Gastroesophageal sphincter (tissue), 4 donors: ENCODE measurements around the gene CIAO2B. TPM values are rescaled to one million over a fixed set of nuclear protein-coding genes. Genes with fewer than 3 reads are reported as not detected.

Experiments
- ATAC-seq: fragments of 150-250 bp; one replicate; pipeline ENCODE4 v1.9.1; 2016; ENCODE audit warnings: mild to moderate bottlenecking, moderate library complexity
- H3K27ac ChIP-seq, 4 donors: fragments of 200-600 bp; sonication (generic) in 3 of 4; 1 replicate in 3 of 4; 2 replicates in 1 of 4; pipeline ENCODE4 v1.5.1; 2016 to 2019
- H3K27me3 ChIP-seq: fragments of 200-600 bp; sonication (generic); one replicate; pipeline ENCODE4 v1.5.1; 2019
- H3K36me3 ChIP-seq, 2 donors: fragments of 200-600 bp; sonication (generic); one replicate each; pipeline ENCODE4 v1.5.1; 2019; ENCODE audit warnings: control low read depth in 1 of 2
- H3K4me1 ChIP-seq, 3 donors: fragments of 200-600 bp; sonication (generic); 1 replicate in 2 of 3; 2 replicates in 1 of 3; pipeline ENCODE4 v1.5.1; 2016 to 2019; ENCODE audit warnings: control low read depth in 2 of 3
- H3K4me3 ChIP-seq, 2 donors: fragments of 200-600 bp; sonication (generic); one replicate each; pipeline ENCODE4 v1.5.1; 2019; ENCODE audit warnings: mild to moderate bottlenecking in 1 of 2, moderate library complexity in 1 of 2
- H3K9me3 ChIP-seq, 3 donors: fragments of 200-600 bp; sonication (generic); one replicate each; pipeline ENCODE4 v1.5.1; 2017 to 2019; ENCODE audit warnings: control low read depth in 2 of 3
- EP300 ChIP-seq: sonication (generic); formaldehyde crosslinking; IDR thresholded peaks from one replicate; pipeline ENCODE4 v1.6.1; 2017; ENCODE audit warnings: antibody characterized with exemption, mild to moderate bottlenecking
- POLR2A ChIP-seq, 2 donors: fragments of 450-650 bp; IDR thresholded peaks; one replicate each; pipeline ENCODE4 v1.6.1; 2017; ENCODE audit warnings: antibody characterized with exemption in 2 of 2, mild to moderate bottlenecking in 2 of 2, moderate library complexity in 1 of 2
- POLR2AphosphoS5 ChIP-seq: sonication (generic); formaldehyde crosslinking; IDR thresholded peaks from one replicate; pipeline ENCODE4 v1.6.1; 2017; ENCODE audit warnings: antibody characterized with exemption
- WGBS, 2 donors: methylation state at CpG; one replicate each; pipeline ENCODE4 v1.1.5; 2018; ENCODE audit warnings: low coverage in 1 of 2; 5-methylcytosine and 5-hydroxymethylcytosine counted together
- total RNA-seq, 4 donors: library from RNA; depleted of rRNA; stranded (reverse); fragments of >200 nt; gene quantifications; one replicate each; pipeline ENCODE4 v1.1.0, GENCODE V29; 2016
- TF ChIP-seq, protein P1 (sequence below), 4 experiments: fragments of 200-600 bp in 2 of 4; fragments of 450-650 bp in 2 of 4; sonication (generic) in 1 of 4; IDR thresholded peaks; one replicate each; pipeline ENCODE4 v1.5.1; 2017 to 2019; ENCODE audit warnings: antibody characterized with exemption in 4 of 4, mild to moderate bottlenecking in 2 of 4, moderate library complexity in 2 of 4

The CIAO2B gene
- total RNA-seq, 4 donors from 2014 or later, result 54.3 to 88.9 (median 79.5) TPM

DNA sequence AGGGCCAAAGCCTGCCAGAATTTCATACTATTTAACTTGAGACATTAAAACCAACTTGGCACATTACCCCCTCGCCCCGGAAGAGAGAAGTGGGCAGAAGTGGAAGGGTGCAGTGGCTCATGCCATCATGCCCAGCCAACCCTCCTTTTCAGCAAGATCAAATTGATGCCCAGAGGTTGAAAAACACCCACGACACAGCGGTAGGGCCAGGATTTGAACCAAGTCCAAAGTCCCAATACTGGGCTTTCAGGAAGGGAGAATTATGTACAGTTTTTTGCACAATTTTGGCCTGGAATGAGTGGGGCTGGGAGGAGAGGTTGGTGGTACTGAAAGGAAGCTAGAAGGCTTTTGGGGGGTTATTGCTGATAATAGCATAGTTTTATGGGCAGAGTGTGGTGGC, 42.8 kb downstream of the CIAO2B start:
- ATAC-seq, result no peak
- H3K4me3 ChIP-seq, result no peak overlapping the region
- TF ChIP-seq POLR2AphosphoS5 (no peak), POLR2A (IDR thresholded peaks at IDR 0.05) (no peak), EP300 (no peak)
- TF ChIP-seq, protein P1, sequence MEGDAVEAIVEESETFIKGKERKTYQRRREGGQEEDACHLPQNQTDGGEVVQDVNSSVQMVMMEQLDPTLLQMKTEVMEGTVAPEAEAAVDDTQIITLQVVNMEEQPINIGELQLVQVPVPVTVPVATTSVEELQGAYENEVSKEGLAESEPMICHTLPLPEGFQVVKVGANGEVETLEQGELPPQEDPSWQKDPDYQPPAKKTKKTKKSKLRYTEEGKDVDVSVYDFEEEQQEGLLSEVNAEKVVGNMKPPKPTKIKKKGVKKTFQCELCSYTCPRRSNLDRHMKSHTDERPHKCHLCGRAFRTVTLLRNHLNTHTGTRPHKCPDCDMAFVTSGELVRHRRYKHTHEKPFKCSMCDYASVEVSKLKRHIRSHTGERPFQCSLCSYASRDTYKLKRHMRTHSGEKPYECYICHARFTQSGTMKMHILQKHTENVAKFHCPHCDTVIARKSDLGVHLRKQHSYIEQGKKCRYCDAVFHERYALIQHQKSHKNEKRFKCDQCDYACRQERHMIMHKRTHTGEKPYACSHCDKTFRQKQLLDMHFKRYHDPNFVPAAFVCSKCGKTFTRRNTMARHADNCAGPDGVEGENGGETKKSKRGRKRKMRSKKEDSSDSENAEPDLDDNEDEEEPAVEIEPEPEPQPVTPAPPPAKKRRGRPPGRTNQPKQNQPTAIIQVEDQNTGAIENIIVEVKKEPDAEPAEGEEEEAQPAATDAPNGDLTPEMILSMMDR (IDR thresholded peaks at IDR 0.05), result no peak
- 82 to 84% methylated on average over 3 of the region's 4 CpGs for WGBS, 2 donors
- H3K27me3 ChIP-seq, result no peaks in the 10 kb centered on the region
- peaks cover 0 to 11% (median 2%) of the 10 kb centered on the region in 3 donors for H3K4me1 ChIP-seq
- no peak overlapping the region for H3K27ac ChIP-seq
- H3K9me3 ChIP-seq, result no peaks in the 10 kb centered on the region
- H3K36me3 ChIP-seq, result peaks cover 0 to 18% of the 10 kb centered on the region in 2 donors

DNA sequence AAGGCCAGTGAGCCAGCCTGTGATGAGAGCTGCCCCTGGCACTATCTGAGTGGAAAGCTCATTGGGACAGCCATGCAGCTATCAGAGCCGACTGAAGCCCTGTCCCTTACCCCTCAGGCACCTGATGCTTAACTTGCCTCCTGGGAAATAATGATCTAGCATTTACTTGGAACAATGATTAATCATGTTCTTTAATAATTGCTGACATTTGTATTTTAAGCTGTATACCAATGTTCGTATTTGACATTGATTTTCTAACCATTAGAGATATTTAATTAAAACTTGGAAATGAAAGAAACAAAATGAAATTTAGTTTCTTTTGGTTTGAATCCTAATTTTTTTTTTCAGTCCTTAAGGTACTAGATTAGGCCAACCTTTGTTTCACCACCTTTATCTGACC, 43.4 kb downstream of the CIAO2B start:
- no peak overlapping the region for H3K4me3 ChIP-seq
- H3K9me3 ChIP-seq, result no peaks in the 10 kb centered on the region
- H3K36me3 ChIP-seq, result peaks cover 0 to 24% of the 10 kb centered on the region in 2 donors
- ATAC-seq, result no peak
- H3K27ac ChIP-seq, result no peak overlapping the region
- TF ChIP-seq POLR2AphosphoS5 (no peak), POLR2A (IDR thresholded peaks at IDR 0.05) (no peak), EP300 (no peak)
- TF ChIP-seq, protein P1 (IDR thresholded peaks at IDR 0.05), result no peak
- no peaks in the 10 kb centered on the region for H3K27me3 ChIP-seq
- H3K4me1 ChIP-seq, result peaks cover 0 to 10% (median 2%) of the 10 kb centered on the region in 3 donors
- 68 to 89% methylated on average over 1 to 2 of the region's 2 CpGs for WGBS, 2 donors

DNA sequence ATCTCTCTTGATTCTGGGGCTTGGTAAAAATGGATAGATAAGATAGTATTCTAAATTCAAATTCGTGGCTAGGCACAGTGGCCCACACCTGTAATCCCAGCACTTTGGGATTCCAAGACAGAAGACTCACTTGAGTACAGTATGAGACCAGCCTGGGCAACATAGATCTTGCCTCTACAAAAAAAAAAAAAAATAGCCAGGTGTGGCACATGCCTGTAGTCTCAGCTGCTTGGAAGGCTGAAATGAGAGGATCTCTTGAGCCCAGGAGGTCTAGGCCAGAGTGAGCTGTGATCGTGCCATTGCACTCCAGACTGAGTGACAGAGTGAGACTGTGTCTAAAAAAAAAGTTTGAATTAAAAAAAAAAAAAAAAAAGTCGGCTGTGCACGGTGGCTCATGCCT, 44.6 kb downstream of the CIAO2B start:
- WGBS, 2 donors, result 65 to 67% methylated on average over 4 of the region's 4 CpGs
- no peak overlapping the region for H3K27ac ChIP-seq
- ATAC-seq, result no peak
- H3K27me3 ChIP-seq, result no peaks in the 10 kb centered on the region
- TF ChIP-seq, protein P1 (IDR thresholded peaks at IDR 0.05), result no peak
- TF ChIP-seq POLR2AphosphoS5 (no peak), POLR2A (IDR thresholded peaks at IDR 0.05) (no peak)
- H3K4me1 ChIP-seq, result no peaks in the 10 kb centered on the region
- H3K9me3 ChIP-seq, result no peaks in the 10 kb centered on the region
- H3K36me3 ChIP-seq, result peaks cover 0 to 35% of the 10 kb centered on the region in 2 donors
- no peak overlapping the region for H3K4me3 ChIP-seq

DNA sequence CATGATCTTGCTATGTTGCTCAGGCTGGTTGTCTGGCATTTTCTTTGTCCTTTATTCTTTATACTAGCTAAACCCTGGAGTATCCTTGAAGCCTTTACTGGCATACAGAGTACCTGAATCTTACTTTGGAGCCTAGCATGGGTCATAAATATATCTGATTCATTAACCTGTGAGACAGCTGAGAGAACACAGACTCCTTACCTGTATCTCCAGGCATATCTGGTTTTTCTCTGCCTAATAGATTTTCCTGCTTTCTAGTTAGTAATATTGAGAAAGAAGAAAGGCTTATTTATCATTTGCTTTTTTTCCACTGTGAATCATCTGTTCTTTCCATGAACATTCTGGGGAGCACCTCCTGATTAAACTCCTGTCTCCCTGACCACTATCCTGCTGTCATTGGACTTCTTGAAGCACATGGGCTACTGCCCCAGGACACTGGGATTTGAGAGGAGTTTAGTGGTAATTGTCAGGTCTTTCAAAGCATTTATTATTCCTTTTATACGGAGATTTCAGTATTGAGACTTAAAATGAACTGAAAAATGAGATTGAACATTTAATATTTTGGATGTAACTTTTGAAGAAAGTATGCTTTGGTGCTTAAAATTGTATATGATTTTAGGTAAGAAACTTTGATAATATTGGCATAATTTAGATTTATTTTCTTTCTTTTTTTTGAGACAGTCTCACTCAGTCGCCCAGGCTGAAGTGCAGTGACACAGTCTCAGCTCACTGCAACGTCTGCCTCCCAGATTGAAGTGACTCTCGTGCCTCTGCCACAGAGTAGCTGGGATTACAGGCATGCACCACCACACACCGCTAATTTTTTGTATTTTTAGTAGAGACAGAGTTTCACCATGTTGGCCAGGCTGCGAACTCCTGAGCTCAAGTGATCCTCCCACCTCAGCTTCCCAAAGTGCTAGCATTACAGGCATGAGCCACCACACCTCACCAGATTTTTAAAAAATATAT, 45.3 kb downstream of the CIAO2B start:
- H3K36me3 ChIP-seq, result peaks cover 0 to 42% of the 10 kb centered on the region in 2 donors
- WGBS, 2 donors, result 90 to 91% methylated on average over 6 of the region's 6 CpGs
- H3K4me1 ChIP-seq, result no peaks in the 10 kb centered on the region
- no peaks in the 10 kb centered on the region for H3K27me3 ChIP-seq
- no peak overlapping the region for H3K4me3 ChIP-seq
- TF ChIP-seq POLR2A (IDR thresholded peaks at IDR 0.05) (no peak), EP300 (no peak)
- no peak for ATAC-seq
- H3K27ac ChIP-seq, result no peak overlapping the region
- no peaks in the 10 kb centered on the region for H3K9me3 ChIP-seq

DNA sequence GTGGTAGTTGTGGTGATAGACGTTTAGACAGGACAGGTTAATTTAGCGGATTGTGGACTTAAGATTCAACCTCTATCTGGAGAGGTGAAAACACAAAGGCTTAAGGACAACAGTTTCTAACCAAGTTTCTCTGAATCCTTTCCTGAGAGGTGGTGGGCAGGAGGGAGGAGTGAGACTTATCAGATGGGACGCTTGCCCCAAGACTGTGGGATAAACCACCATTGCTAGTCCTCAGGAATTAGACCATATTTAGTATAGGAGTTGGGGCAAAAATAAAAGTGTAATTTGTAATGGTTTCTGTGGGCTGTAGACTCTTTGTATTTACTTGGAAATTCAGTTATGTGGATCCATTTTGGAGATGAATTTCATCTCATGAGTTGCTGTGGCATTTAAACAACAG, 47.3 kb downstream of the CIAO2B start:
- Histone ChIP-seq H3K36me3 (peaks cover 0 to 50% of the 10 kb centered on the region in 2 donors), H3K27ac (no peak overlapping the region), H3K4me1 (peaks cover 0 to 4% (median 0%) of the 10 kb centered on the region in 3 donors), H3K9me3 (no peaks in the 10 kb centered on the region), H3K4me3 (no peak overlapping the region), H3K27me3 (no peaks in the 10 kb centered on the region)
- ATAC-seq, result no peak
- WGBS, 2 donors, result 68 to 83% methylated on average over 1 to 2 of the region's 3 CpGs
- no peak for TF ChIP-seq POLR2AphosphoS5

DNA sequence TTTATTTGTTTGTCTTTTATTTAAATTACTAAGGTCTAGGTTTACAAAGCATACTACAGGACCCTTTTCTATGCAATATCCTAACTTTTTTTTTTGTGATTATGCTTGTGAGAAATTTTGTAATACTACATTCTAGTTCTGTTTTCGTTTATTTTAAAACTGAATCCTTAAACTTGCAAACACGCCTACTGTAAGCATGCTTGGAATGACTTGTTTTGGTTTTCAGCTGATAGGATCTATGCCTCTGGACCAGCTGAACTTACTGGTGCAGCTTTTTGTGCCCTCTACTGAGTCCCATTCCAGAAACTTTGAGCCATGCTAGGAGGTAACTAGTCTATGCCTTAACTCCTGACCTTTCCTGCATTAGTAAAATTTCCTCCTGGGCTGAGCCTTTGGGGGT, 47.9 kb downstream of the CIAO2B start:
- peaks cover 0 to 10% (median 0%) of the 10 kb centered on the region in 3 donors for H3K4me1 ChIP-seq
- H3K27ac ChIP-seq, result no peak overlapping the region
- 45 to 64% methylated on average over 2 of the region's 2 CpGs for WGBS, 2 donors
- no peaks in the 10 kb centered on the region for H3K27me3 ChIP-seq
- TF ChIP-seq, protein P1 (IDR thresholded peaks at IDR 0.05), result no peak
- no peak for TF ChIP-seq POLR2AphosphoS5
- TF ChIP-seq EP300, result no peak
- no peak for TF ChIP-seq POLR2A (IDR thresholded peaks at IDR 0.05)
- H3K4me3 ChIP-seq, result no peak overlapping the region
- peaks cover 0 to 48% of the 10 kb centered on the region in 2 donors for H3K36me3 ChIP-seq
- H3K9me3 ChIP-seq, result no peaks in the 10 kb centered on the region
- no peak for ATAC-seq
